GM13977 (cell line): ENCODE measurements around the gene VWA3B.

Source experiments
- DNase-seq: peaks from one replicate; pipeline ENCODE4 v3.0.0; 2012; ENCODE audit warnings: low spot score
- in situ Hi-C: fragments of 300-500 bp; cut with MboI; formaldehyde crosslinking; loops from one replicate; pipeline ENCODE4 v1.12.0; 2022; ENCODE audit warnings: low sequenced_read_pairs, low pct_unique_long_range_greater_than_20kb, mixed read lengths, inconsistent platforms; ENCODE audit not compliant: unreplicated experiment
- TF ChIP-seq, protein P1 (sequence below): IDR thresholded peaks from 2 replicates; pipeline ENCODE4 v1.5.1; 2012; ENCODE audit warnings: mild to moderate bottlenecking, control low read depth; ENCODE audit not compliant: insufficient read depth; ENCODE audit errors: extremely low read depth, missing control alignments

The VWA3B gene

DNA sequence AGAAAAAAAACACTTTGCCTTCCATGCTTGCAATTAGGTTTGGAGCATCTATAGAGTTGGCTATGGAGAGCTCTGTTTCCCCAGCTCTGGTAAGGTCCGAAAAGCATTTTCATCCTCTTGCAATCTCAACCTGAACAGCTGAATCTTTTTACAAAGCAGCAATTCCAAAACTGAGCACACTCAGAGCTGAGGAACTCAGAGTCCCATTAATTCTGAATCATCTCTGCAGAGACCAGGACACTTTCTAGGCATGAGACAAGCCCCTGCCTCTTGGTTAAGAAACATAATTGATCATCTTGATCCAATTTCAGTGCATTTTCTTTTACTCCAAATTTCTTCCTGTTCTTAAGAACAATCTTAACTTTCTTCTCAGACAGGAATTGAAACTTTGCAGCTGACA lies 263.4 kb downstream of the VWA3B start:
- TF ChIP-seq, protein P1, sequence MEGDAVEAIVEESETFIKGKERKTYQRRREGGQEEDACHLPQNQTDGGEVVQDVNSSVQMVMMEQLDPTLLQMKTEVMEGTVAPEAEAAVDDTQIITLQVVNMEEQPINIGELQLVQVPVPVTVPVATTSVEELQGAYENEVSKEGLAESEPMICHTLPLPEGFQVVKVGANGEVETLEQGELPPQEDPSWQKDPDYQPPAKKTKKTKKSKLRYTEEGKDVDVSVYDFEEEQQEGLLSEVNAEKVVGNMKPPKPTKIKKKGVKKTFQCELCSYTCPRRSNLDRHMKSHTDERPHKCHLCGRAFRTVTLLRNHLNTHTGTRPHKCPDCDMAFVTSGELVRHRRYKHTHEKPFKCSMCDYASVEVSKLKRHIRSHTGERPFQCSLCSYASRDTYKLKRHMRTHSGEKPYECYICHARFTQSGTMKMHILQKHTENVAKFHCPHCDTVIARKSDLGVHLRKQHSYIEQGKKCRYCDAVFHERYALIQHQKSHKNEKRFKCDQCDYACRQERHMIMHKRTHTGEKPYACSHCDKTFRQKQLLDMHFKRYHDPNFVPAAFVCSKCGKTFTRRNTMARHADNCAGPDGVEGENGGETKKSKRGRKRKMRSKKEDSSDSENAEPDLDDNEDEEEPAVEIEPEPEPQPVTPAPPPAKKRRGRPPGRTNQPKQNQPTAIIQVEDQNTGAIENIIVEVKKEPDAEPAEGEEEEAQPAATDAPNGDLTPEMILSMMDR, result no peak
- in situ Hi-C loops, result no loop called here
- no peak for DNase-seq

DNA sequence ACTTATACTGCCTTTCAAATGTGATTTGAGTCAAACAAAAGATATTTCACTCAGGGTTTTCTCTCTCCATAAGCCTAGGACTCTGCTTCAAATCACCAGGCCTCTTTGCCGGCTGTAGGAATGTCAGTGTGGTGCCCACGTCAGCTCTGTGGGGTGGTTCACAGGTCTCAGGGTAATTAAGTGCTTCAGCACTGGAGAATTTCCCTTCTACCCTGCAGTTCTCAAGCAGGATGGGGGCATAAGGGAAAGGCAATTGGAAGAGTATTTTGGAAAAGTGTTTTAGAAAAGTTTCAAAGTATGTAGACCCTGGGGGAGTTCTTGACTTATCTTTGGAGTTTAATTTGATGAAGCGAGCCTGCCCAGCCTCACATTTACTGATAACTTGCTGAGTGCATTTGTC lies 268.9 kb downstream of the VWA3B start:
- no peak for DNase-seq
- in situ Hi-C loops, result no loop called here
- TF ChIP-seq, protein P1, result no peak

DNA sequence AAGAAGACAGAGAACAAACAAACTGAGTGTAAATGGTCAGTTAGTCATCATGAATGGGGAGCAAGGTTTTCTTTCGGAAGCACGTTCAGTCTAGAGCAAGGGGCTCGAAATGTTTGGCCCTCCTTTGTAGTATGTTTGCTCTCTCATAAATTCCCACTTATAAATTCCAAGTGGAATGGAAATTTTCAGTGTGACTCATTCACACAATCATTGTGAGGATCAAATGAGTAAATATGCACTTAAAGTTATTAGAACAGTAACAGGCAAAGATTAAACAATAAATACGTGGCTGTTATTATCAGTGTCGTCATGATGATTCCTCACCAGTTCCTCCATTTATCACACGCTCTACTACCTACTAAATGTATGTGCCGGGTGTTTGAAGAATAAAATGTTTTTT lies 269.8 kb downstream of the VWA3B start:
- TF ChIP-seq, protein P1, result no peak
- DNase-seq, result no peak
- in situ Hi-C loops, result no loop called here

DNA sequence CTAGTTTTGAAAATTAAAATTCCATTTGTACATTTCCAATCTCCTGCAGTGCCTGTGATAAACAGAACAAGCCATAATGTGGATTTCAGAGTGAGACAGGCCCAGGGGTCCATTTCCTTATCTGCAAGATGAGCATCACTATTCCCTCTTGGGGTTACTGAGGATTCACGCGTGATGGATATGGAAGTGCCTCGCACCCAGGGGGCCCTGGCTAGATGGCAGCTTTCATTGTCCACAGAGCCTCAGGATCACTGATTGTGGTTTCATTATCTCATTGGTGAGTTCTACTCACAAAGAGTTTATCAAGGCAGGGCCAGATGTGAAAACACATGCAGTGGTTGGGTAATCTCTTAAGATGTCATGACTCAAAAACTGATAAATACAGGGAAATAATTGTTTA lies 270.9 kb downstream of the VWA3B start:
- in situ Hi-C loops, result no loop called here
- no peak for DNase-seq
- TF ChIP-seq, protein P1, result no peak

DNA sequence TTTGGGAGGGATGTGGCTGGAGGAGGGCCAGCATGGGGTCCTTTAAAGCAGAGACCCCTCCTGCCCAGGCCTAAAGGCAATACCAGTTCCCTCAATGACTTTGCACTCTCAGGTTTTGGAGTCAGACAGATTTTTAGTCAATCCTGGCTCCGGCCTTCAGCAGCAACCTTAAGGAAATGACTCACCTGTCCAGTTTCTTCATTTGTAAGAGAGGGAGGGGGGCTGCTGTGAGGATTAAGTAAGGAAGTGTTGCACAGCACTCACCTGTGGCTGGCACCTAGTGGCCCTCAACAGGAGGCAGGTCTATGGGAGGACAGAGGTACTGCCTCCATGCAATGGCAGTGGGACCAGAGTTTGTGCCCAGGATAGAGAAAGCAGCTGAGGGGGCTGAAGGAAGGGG lies 273.0 kb downstream of the VWA3B start:
- TF ChIP-seq, protein P1, result no peak
- no peak for DNase-seq
- in situ Hi-C loops, result no loop called here
